ENCODE data around the gene EEF1A2. TPM values are rescaled to one million over a fixed set of nuclear protein-coding genes. Genes with fewer than 3 reads are reported as not detected.

The EEF1A2 gene
- total RNA-seq, 4 donors from 2014 or later, result 1.1 to 1.5 TPM; not detected in 2

GRCh38 chr20:63490416-63490815 lies 8.5 kb downstream of the EEF1A2 start:
- Histone ChIP-seq H3K27ac (no peak overlapping the region), H3K36me3 (no peaks in the 10 kb centered on the region), H3K4me3 (no peak overlapping the region), H3K4me1 (peaks cover 0 to 3% of the 10 kb centered on the region in 2 donors), H3K9me3 (no peaks in the 10 kb centered on the region), H3K27me3 (peaks cover 0 to 12% of the 10 kb centered on the region in 2 donors)
- intact Hi-C loops (cut with DNase I; ENCODE audit: low total_unique reads), result no loop called here
- TF ChIP-seq POLR2A (IDR thresholded peaks at IDR 0.05) (no peak), CTCF (IDR thresholded peaks at IDR 0.05) (no peak)
- no peak for DNase-seq

GRCh38 chr20:63488315-63489251 lies 10.3 kb downstream of the EEF1A2 start:
- H3K4me1 ChIP-seq, result peaks cover 0 to 3% of the 10 kb centered on the region in 2 donors
- no peaks in the 10 kb centered on the region for H3K36me3 ChIP-seq
- no peaks in the 10 kb centered on the region for H3K9me3 ChIP-seq
- no peak for DNase-seq
- H3K27me3 ChIP-seq, result peaks cover 0 to 14% of the 10 kb centered on the region in 2 donors
- no peak overlapping the region for H3K4me3 ChIP-seq
- intact Hi-C loops (cut with DNase I; ENCODE audit: low total_unique reads), result no loop called here
- no peak overlapping the region for H3K27ac ChIP-seq
- no peak for TF ChIP-seq CTCF (IDR thresholded peaks at IDR 0.05)
- TF ChIP-seq POLR2A (IDR thresholded peaks at IDR 0.05), result no peak

DNA sequence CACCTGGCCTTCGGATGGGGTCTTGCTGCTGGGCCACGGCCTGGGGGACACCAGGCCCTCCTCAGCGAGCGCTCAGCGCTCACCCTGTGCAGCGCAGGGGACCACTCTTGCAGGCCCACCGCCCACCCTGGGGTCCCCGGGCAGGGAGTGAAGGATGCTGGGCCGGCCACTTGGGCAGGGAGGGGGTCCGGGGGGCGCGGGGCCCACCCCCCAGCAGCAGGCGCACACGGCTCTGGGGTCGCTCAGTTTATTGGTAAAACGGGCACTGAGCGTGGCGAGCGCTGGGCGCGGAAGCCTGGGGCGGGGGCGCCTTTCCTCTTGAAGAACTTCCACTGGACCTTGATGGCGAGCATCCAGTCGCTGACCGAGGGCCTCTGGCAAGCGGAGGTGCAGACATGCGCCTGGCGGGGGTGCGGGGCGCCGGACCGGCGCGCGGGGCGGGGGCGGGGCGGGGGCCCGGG lies 11.1 kb downstream of the EEF1A2 start:
- no peak overlapping the region for H3K27ac ChIP-seq
- intact Hi-C loops (cut with DNase I; ENCODE audit: low total_unique reads), result no loop called here

DNA sequence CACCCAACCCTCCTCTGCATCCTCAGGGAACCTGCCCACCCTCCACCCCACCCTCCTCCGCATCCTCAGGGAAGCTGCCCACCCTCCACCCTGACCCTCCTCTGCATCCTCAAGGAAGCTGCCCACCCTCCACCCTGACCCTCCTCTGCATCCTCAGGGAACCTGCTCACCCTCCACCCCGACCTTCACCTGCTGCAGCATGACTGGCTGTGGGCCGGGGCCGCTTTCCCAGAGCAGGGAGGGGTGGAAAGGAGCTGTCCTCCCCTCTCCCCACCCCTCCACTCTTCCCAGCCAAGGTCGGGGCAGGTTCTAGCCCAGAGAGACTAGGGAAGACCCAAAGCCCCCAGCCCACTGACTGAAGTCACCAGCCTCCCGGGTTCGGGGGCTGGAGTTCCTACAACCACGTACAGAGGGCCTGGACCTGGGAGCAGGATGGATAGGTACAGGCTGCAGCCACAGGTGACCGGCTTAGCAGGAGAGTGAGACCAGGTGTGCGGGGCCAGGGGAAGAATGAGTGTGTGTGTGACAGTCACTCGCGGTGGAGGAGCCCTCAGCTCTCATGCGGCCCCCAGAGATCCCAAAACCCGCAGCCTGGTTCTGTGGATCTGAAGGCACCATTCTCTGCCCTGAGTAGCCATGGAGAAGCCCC lies 11.6 kb downstream of the EEF1A2 start:
- peaks cover 0 to 3% of the 10 kb centered on the region in 2 donors for H3K4me1 ChIP-seq
- no peak for DNase-seq
- no peaks in the 10 kb centered on the region for H3K36me3 ChIP-seq
- peaks cover 0 to 14% of the 10 kb centered on the region in 2 donors for H3K27me3 ChIP-seq
- no peak overlapping the region for H3K27ac ChIP-seq
- intact Hi-C loops (cut with DNase I; ENCODE audit: low total_unique reads), result no loop called here
- no peak overlapping the region for H3K4me3 ChIP-seq
- H3K9me3 ChIP-seq, result no peaks in the 10 kb centered on the region
- TF ChIP-seq CTCF (IDR thresholded peaks at IDR 0.05) (no peak), POLR2A (IDR thresholded peaks at IDR 0.05) (no peak)

More for the DNA sequence above, 11.1 kb downstream of the EEF1A2 start:
- no peak for TF ChIP-seq CTCF (IDR thresholded peaks at IDR 0.05)
- TF ChIP-seq POLR2A (IDR thresholded peaks at IDR 0.05), result no peak
- no peak for DNase-seq
- no peak overlapping the region for H3K4me3 ChIP-seq
- H3K4me1 ChIP-seq, result peaks cover 0 to 3% of the 10 kb centered on the region in 2 donors
- H3K9me3 ChIP-seq, result no peaks in the 10 kb centered on the region
- no peaks in the 10 kb centered on the region for H3K36me3 ChIP-seq
- peaks cover 0 to 14% of the 10 kb centered on the region in 2 donors for H3K27me3 ChIP-seq

All from uterus (tissue), 4 donors.